ENCODE measurements around the gene ICAM5.

- TF ChIP-seq, protein P1, sequence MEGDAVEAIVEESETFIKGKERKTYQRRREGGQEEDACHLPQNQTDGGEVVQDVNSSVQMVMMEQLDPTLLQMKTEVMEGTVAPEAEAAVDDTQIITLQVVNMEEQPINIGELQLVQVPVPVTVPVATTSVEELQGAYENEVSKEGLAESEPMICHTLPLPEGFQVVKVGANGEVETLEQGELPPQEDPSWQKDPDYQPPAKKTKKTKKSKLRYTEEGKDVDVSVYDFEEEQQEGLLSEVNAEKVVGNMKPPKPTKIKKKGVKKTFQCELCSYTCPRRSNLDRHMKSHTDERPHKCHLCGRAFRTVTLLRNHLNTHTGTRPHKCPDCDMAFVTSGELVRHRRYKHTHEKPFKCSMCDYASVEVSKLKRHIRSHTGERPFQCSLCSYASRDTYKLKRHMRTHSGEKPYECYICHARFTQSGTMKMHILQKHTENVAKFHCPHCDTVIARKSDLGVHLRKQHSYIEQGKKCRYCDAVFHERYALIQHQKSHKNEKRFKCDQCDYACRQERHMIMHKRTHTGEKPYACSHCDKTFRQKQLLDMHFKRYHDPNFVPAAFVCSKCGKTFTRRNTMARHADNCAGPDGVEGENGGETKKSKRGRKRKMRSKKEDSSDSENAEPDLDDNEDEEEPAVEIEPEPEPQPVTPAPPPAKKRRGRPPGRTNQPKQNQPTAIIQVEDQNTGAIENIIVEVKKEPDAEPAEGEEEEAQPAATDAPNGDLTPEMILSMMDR (conservative IDR thresholded peaks at IDR 0.05 in 1 of 2, IDR thresholded peaks at IDR 0.05 in 1 of 2; ENCODE audit: low read depth in 1 of 2, low read length in 2 of 2), result no peak
- TF ChIP-seq EZH2 (IDR thresholded peaks at IDR 0.05; ENCODE audit: low read length, missing control alignments), result no peak
Observed at GRCh38 chr19:10338940-10339339, 49.2 kb downstream of the ICAM5 start.
